Heart right ventricle (tissue), 16 donors: ENCODE measurements around the gene DDX24. TPM values are rescaled to one million over a fixed set of nuclear protein-coding genes. Genes with fewer than 3 reads are reported as not detected.

Source experiments
- ATAC-seq, 8 donors: fragments of 200-7000 bp; cut with Tn5 transposase; one replicate each; pipeline ENCODE4 v1.9.1; 2020; ENCODE audit warnings: mild to moderate bottlenecking in 8 of 8, moderate library complexity in 8 of 8, moderate number of reproducible peaks in 1 of 8
- DNase-seq, 2 donors: peaks; one replicate each; pipeline ENCODE4 v3.0.0-alpha.2; 2020
- H3K27ac ChIP-seq, 10 donors: fragments of 200-600 bp; sonication (generic) in 2 of 10; one replicate each; pipeline versions ENCODE4 v1.5.0 to v1.8.0; 2020 to 2022; ENCODE audit warnings: mild to moderate bottlenecking in 3 of 10
- H3K27me3 ChIP-seq, 7 donors: fragments of 200-600 bp; one replicate each; pipeline ENCODE4 v1.8.0; 2021 to 2022; ENCODE audit warnings: mild to moderate bottlenecking in 2 of 7
- H3K36me3 ChIP-seq, 9 donors: fragments of 200-600 bp; sonication (generic) in 1 of 9; one replicate each; pipeline versions ENCODE4 v1.5.0 to v1.8.0; 2020 to 2022; ENCODE audit warnings: mild to moderate bottlenecking in 2 of 9
- H3K4me1 ChIP-seq, 9 donors: fragments of 200-600 bp; sonication (generic) in 1 of 9; one replicate each; pipeline versions ENCODE4 v1.5.0 to v1.8.0; 2020 to 2022; ENCODE audit warnings: mild to moderate bottlenecking in 4 of 9
- H3K4me3 ChIP-seq, 10 donors: fragments of 200-600 bp; sonication (generic) in 2 of 10; one replicate each; pipeline versions ENCODE4 v1.5.0 to v1.8.0; 2020 to 2022; ENCODE audit warnings: mild to moderate bottlenecking in 7 of 10, moderate library complexity in 2 of 10
- H3K9me3 ChIP-seq, 11 donors: fragments of 200-600 bp in 10 of 11; sonication (generic) in 2 of 11; one replicate each; pipeline versions ENCODE4 v1.5.0 to v1.8.0; 2013 to 2022; ENCODE audit warnings: mild to moderate bottlenecking in 2 of 11, control low read depth in 1 of 11, moderate library complexity in 1 of 11
- WGBS, 2 donors: extraction: QIAGEN DNeasy Blood & Tissue Kit; methylation state at CpG; one replicate each; pipeline ENCODE4 v1.1.7; 2013; ENCODE audit warnings: inconsistent platforms in 1 of 2; 5-methylcytosine and 5-hydroxymethylcytosine counted together
- intact Hi-C, 10 donors: fragments of 100-400 bp; cut with DNase I; formaldehyde crosslinking; loops; one replicate each; pipeline versions ENCODE4 v1.11.1 to v1.14.2; 2022
- polyA plus RNA-seq, 2 donors: library from polyadenylated mRNA; stranded (reverse); fragments of 200-250 nt; gene quantifications; one replicate each; pipeline ENCODE4 v1.2.3, GENCODE V29; 2013
- total RNA-seq, 10 donors: library from RNA; stranded (reverse); fragmentation: NEBNext Ultra II Directional in 3 of 10; extraction: Animal tissue kit (Norgen Biotek cat#: 25700) in 3 of 10; gene quantifications; one replicate each; pipeline versions ENCODE4 v1.2.1 to v1.2.4, GENCODE V29; 2021 to 2023
- TF ChIP-seq, protein P1 (sequence below), 9 donors: fragments of 200-600 bp; sonication (generic) in 2 of 9; IDR thresholded peaks; one replicate each; pipeline versions ENCODE4 v1.5.0 to v1.8.0; 2021 to 2022; ENCODE audit warnings: antibody characterized with exemption in 9 of 9, mild to moderate bottlenecking in 5 of 9, moderate library complexity in 1 of 9
- donor health status: Arrhythmogenic right ventricular cardiomyopathy.
- donor health status: ischemic (EF 13 %, LVEDD 7.1; RV severe dilation, severe dysfunction).
- donor health status: healthy with polysubstance abuse.
- donor health status: DM: no; HTN: yes; CAD: no.
- donor health status: DM: no; HTN: no; CAD: no.
- donor health status: ischemic (EF 25% LVEDD 6.9; RV normal size, moderate dysfunction).
- donor health status: ischemic (EF 25% LVEDD 5.7; RV mildly dilated, moderate dysfunction).
- donor health status: healthy.
- donor health status: DM: yes; HTN: yes; CAD: no.
- donor health status: Ischemic cardiomyopathy.
- donor health status: ischemic (EF 35%, LVEDD 5.7; RV mildly dilated, moderate dysfunction).
- donor health status: nonischemic (EF 11% LVEDD 7.7; RV severe dilation, severe dysfunction).
- donor health status: DM: yes; HTN: yes; CAD: no.
- donor health status: PGD.
- donor health status: ischemic (EF 29% LVEDD 5.4; RV normal size, mild dysfunction).
- donor health status: nonischemic (EF 23%, LVEDD 6.1; RV moderate dilation, normal function).

Gene DDX24
- total and polyA plus RNA-seq, 12 donors, result 94.1 to 269 (median 234) TPM

DNA sequence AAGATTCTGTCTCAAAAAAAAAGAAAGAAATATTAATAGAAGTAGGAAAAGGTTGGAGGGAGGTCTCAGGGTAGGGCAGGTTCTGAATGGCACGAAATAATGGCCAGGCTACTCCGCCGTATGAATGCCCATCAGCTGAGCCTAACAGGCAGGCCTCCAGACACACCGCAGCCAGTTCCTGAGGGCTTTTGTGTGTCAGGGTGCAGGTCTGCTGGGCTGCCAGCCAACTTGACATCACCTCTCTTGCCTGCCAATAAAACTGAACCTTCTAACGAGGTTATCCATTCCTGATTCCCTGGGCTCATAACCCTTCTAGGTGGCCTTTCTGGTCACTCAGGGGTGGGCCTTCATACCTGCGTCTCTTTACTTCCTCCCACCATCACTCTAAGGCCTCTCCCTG, 32.5 kb upstream of the DDX24 start:
- WGBS, 2 donors, result 33 to 34% methylated on average over 6 of the region's 6 CpGs
- TF ChIP-seq, protein P1, sequence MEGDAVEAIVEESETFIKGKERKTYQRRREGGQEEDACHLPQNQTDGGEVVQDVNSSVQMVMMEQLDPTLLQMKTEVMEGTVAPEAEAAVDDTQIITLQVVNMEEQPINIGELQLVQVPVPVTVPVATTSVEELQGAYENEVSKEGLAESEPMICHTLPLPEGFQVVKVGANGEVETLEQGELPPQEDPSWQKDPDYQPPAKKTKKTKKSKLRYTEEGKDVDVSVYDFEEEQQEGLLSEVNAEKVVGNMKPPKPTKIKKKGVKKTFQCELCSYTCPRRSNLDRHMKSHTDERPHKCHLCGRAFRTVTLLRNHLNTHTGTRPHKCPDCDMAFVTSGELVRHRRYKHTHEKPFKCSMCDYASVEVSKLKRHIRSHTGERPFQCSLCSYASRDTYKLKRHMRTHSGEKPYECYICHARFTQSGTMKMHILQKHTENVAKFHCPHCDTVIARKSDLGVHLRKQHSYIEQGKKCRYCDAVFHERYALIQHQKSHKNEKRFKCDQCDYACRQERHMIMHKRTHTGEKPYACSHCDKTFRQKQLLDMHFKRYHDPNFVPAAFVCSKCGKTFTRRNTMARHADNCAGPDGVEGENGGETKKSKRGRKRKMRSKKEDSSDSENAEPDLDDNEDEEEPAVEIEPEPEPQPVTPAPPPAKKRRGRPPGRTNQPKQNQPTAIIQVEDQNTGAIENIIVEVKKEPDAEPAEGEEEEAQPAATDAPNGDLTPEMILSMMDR (IDR thresholded peaks at IDR 0.05), result no peak
- Histone ChIP-seq H3K9me3 (no peaks in the 10 kb centered on the region), H3K4me3 (peak overlapping the region in 7 of 10 donors; percentile 48 to 73 (median 67)), H3K27me3 (no peaks in the 10 kb centered on the region), H3K36me3 (peaks cover 0 to 14% (median 0%) of the 10 kb centered on the region in 9 donors), H3K4me1 (peaks cover 14 to 57% (median 43%) of the 10 kb centered on the region in 9 donors), H3K27ac (peak overlapping the region in 9 of 10 donors; percentile 42 to 97 (median 89))
- peak in 7 of 8 donors; percentile 11 to 47 (median 27) for ATAC-seq
- peak; percentile 49 to 60 for DNase-seq
- intact Hi-C loops, result no loop called here

DNA sequence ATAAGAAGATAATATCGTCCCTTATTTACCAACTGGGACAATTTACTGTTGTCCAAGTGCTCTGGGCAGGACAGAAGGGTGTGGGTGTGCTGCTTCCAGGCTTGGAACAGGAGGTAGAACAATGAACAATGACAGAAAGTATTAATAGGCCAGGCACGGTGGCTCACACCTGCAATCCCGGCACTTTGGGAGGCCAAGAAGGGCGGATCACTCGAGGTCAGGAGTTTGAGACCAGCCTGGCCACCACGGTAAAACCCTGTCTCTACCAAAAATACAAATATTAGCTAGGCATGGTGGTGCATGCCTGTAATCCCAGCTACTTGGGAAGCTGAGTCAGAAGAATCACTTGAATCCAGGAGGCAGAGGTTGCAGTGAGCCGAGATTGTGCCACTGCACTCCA, 32.1 kb upstream of the DDX24 start:
- Histone ChIP-seq H3K9me3 (no peaks in the 10 kb centered on the region), H3K4me1 (peaks cover 14 to 57% (median 43%) of the 10 kb centered on the region in 9 donors), H3K36me3 (peaks cover 0 to 14% (median 0%) of the 10 kb centered on the region in 9 donors), H3K4me3 (peak overlapping the region in 9 of 10 donors; percentile 40 to 73 (median 62)), H3K27ac (peak overlapping the region in 8 of 10 donors; percentile 49 to 97 (median 89)), H3K27me3 (no peaks in the 10 kb centered on the region)
- TF ChIP-seq, protein P1 (IDR thresholded peaks at IDR 0.05), result no peak
- DNase-seq (no peak), ATAC-seq (no peak)
- intact Hi-C loops, result no loop called here
- WGBS, 2 donors, result 56 to 64% methylated on average over 7 of the region's 7 CpGs

DNA sequence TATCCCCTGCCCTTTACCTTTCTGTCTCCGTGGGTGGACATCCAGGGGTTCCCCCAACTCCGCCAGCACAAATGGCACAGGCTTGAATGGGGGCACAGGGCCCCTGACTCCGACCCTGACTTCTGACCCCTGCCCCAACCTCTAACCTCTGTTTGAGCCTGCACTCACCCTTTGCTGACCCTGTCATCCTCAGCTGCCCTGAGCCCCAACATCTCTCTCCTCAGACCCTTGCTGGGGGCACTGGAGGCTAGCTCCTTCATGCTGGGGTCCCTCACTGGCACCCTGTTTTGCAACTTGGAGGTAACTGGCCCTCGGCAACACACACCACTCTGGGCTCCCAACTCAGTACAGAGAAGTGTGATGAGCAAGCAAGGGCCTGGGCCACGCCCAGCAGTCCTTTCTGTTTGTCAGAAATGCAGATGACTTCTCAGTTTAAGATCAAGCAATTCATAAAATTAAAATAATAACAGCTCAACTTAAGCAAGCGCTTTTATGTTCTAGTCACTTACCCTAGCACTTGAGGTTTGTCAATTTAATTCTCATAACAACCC, 31.6 kb upstream of the DDX24 start:
- ATAC-seq, result no peak

DNA sequence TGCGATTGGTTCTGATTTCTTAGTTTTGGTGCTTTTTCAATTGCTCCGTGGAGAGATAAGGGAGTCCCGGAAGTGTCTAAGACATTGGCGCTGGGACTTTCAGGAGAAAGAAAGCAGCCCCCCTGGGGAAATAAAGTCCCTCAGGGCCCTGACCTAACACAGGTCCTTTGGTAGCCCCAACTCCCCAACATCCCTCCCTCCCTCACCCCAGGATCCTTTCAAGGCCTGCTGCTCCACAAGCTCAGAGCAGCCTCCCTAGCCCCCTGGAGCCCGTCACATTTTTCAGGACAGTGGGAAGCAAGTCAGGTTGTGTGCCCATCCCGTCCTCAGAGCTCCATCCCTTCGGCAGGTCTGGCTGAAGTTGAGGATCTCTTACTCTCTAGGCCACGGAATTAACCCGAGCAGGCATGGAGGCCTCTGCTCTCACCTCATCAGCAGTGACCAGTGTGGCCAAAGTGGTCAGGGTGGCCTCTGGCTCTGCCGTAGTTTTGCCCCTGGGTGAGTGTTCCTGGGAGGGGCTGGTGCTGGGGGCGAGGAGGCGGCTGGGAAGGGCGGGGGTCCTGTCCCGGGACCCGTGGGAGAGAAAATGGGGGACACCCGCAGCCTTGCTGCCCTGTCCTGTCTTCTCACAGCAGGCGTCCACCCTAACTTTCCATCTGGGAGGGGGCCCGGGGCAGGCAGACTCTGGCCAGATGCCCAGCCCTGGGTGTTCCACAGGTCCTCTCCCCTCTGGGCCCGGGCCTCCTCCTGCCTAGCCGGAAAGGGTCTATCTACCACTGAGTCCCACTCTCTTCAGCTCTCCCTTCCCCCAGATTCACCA, 30.5 kb upstream of the DDX24 start:
- peak in 4 of 8 donors; percentile 8 to 55 (median 24) for ATAC-seq
- H3K27me3 ChIP-seq, result no peaks in the 10 kb centered on the region
- H3K9me3 ChIP-seq, result no peaks in the 10 kb centered on the region
- H3K36me3 ChIP-seq, result peaks cover 0 to 10% (median 0%) of the 10 kb centered on the region in 9 donors
- peak in 1 of 2 donors; percentile 41 for DNase-seq
- TF ChIP-seq, protein P1 (IDR thresholded peaks at IDR 0.05), result no peak
- H3K27ac ChIP-seq, result peak overlapping the region; percentile 86 to 97 (median 90)
- H3K4me1 ChIP-seq, result peaks cover 14 to 57% (median 43%) of the 10 kb centered on the region in 9 donors
- WGBS, 2 donors, result 65 to 67% methylated on average over 20 of the region's 20 CpGs
- peak overlapping the region; percentile 40 to 73 (median 60) for H3K4me3 ChIP-seq
- intact Hi-C loops, result loop anchor here in 1 of 10 donors (2.0 kb wide), 2 partner anchors 17 to 31 kb away; partner anchors contain the start of genes DDX24, IFI27L1 and IFI27L2

More for the DNA sequence above, 31.6 kb upstream of the DDX24 start:
- Histone ChIP-seq H3K4me1 (peaks cover 14 to 57% (median 43%) of the 10 kb centered on the region in 9 donors), H3K27ac (peak overlapping the region in 8 of 10 donors; percentile 8 to 97 (median 89)), H3K9me3 (no peaks in the 10 kb centered on the region), H3K27me3 (no peaks in the 10 kb centered on the region), H3K36me3 (peaks cover 0 to 14% (median 0%) of the 10 kb centered on the region in 9 donors), H3K4me3 (peak overlapping the region; percentile 40 to 73 (median 60))
- WGBS, 2 donors, result 73 to 84% methylated on average over 6 of the region's 6 CpGs
- TF ChIP-seq, protein P1 (IDR thresholded peaks at IDR 0.05), result no peak
- DNase-seq, result no peak
- intact Hi-C loops, result no loop called here
